GM12878 (cell line): ENCODE results near the gene BRAF.

Experiments used
- CREB1 ChIP-seq: IDR thresholded peaks from 2 replicates; pipeline ENCODE4 v1.6.1; 2012; ENCODE audit warnings: low read depth, mild to moderate bottlenecking, inconsistent platforms
- TF ChIP-seq, protein P1 (sequence below): fragments of 450-650 bp; formaldehyde crosslinking; IDR thresholded peaks from 2 replicates; pipeline ENCODE4 v1.5.0; 2022; ENCODE audit warnings: mild to moderate bottlenecking, missing genetic modification characterization

DNA sequence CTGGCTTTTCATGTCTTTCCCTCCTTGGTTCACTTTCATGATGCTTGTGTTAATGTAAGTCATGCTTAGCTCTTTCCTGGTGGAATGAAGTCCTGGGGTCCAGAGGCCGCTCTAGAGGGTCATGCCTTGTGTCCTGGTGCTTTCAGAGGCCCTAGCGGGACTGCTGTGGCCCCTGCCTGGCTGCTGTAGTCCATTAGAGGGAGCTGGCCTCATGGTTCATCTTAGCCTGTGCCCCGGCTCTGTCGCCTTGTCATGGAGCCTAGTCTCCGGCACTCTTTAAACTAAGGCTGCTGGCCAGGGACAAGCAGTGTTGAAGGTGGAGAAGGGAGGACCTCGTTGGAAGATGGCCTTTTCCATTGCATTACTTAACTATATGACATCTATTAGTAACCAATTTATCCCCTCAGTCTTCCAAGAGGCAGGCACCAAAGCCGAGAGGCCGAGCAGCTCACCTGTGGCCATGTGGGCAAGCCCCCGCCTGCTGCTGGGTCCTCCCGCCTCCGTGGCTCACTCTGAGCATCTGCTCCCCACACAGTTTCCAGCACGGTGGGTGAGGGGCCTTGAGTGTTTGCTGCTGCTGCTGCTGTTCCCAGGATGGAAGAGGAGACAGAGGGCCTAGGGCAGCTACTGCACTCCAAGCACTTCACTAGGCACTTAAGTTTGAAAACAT lies 233.2 kb downstream of the BRAF start:
- TF ChIP-seq CREB1: no peak
- TF ChIP-seq, protein P1, sequence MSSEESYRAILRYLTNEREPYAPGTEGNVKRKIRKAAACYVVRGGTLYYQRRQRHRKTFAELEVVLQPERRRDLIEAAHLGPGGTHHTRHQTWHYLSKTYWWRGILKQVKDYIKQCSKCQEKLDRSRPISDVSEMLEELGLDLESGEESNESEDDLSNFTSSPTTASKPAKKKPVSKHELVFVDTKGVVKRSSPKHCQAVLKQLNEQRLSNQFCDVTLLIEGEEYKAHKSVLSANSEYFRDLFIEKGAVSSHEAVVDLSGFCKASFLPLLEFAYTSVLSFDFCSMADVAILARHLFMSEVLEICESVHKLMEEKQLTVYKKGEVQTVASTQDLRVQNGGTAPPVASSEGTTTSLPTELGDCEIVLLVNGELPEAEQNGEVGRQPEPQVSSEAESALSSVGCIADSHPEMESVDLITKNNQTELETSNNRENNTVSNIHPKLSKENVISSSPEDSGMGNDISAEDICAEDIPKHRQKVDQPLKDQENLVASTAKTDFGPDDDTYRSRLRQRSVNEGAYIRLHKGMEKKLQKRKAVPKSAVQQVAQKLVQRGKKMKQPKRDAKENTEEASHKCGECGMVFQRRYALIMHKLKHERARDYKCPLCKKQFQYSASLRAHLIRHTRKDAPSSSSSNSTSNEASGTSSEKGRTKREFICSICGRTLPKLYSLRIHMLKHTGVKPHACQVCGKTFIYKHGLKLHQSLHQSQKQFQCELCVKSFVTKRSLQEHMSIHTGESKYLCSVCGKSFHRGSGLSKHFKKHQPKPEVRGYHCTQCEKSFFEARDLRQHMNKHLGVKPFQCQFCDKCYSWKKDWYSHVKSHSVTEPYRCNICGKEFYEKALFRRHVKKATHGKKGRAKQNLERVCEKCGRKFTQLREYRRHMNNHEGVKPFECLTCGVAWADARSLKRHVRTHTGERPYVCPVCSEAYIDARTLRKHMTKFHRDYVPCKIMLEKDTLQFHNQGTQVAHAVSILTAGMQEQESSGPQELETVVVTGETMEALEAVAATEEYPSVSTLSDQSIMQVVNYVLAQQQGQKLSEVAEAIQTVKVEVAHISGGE (CRISPR knock-in tag): no peak
